OCI-LY7 (cell line): Measurements from ENCODE around the gene ECEL1.

Experiments
- EZH2phosphoT487 ChIP-seq: fragments of 200-600 bp; sonication (generic); IDR thresholded peaks from 2 replicates; pipeline ENCODE4 v1.6.1; 2018; ENCODE audit warnings: low read depth, borderline replicate concordance, mild to moderate bottlenecking, mixed run types, antibody characterized with exemption, low read length, moderate library complexity, mixed read lengths
- TF ChIP-seq, protein P1 (sequence below): fragments of 200-600 bp; sonication (generic); conservative IDR thresholded peaks from 2 replicates; pipeline ENCODE4 v1.5.1; 2014; ENCODE audit warnings: mild to moderate bottlenecking, antibody characterized with exemption, low read length, moderate library complexity, mixed read lengths

DNA sequence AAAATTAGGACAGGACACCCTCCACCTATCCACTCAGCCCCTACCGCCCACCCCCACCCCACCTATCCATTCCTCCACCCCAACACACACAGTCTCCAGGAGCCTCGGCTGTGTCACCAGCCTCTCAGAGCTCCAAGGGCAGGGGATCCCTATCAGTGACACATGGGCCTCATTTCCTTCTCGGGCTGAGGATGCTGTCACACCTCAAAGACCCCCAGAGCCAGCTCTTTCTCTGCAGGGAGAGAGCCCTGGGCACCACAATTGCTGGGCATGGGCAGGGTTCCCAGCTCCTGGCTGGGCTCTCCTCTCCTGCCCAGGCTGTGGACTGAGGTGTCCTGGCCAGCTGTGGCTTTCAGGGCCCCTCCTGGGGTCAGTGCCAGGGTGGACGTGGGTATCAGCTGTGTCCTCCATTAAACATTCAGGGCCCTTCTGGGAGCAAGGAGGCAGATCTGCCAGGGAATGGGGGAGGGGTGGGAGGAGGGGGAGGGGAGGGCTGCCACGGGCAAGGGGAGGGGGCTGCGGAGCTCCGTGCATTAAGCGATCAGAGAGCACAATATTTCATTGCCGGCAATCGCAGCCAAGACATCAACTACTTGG, 14.3 kb upstream of the ECEL1 start:
- TF ChIP-seq, protein P1, sequence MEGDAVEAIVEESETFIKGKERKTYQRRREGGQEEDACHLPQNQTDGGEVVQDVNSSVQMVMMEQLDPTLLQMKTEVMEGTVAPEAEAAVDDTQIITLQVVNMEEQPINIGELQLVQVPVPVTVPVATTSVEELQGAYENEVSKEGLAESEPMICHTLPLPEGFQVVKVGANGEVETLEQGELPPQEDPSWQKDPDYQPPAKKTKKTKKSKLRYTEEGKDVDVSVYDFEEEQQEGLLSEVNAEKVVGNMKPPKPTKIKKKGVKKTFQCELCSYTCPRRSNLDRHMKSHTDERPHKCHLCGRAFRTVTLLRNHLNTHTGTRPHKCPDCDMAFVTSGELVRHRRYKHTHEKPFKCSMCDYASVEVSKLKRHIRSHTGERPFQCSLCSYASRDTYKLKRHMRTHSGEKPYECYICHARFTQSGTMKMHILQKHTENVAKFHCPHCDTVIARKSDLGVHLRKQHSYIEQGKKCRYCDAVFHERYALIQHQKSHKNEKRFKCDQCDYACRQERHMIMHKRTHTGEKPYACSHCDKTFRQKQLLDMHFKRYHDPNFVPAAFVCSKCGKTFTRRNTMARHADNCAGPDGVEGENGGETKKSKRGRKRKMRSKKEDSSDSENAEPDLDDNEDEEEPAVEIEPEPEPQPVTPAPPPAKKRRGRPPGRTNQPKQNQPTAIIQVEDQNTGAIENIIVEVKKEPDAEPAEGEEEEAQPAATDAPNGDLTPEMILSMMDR: no peak
- TF ChIP-seq EZH2phosphoT487: no peak
